Mesendoderm (in vitro differentiated cells): ENCODE results near the gene SV2A.
"Not testable (repeated sequence)": the region's sequence is repeated elsewhere in the genome, so short reads cannot be mapped to it uniquely, and the experiment has no call there.

Experiments used
- DNase-seq: peaks from one replicate; pipeline ENCODE4 v3.0.0; 2013
- H2AK5ac ChIP-seq: 2 replicates; pipeline ENCODE4 v1.6.1; 2013; ENCODE audit warnings: low read length, inconsistent platforms
- H2BK120ac ChIP-seq: 2 replicates; pipeline ENCODE4 v1.6.1; 2013; ENCODE audit warnings: low read depth, mild to moderate bottlenecking, low read length, moderate library complexity, mixed read lengths
- H2BK15ac ChIP-seq: replicated peaks from 2 replicates; pipeline ENCODE4 v1.6.1; 2013; ENCODE audit warnings: low read depth, mild to moderate bottlenecking, moderate library complexity
- H2BK5ac ChIP-seq: 2 replicates; pipeline ENCODE4 v1.6.1; 2013; ENCODE audit warnings: low read length, inconsistent platforms
- H3K18ac ChIP-seq: 2 replicates; pipeline ENCODE4 v1.6.1; 2013; ENCODE audit warnings: mild to moderate bottlenecking, low read length, mixed read lengths
- H3K23ac ChIP-seq: one replicate; pipeline ENCODE4 v1.6.1; 2013; ENCODE audit warnings: low read length
- H3K27ac ChIP-seq: 2 replicates; pipeline ENCODE4 v1.5.1; 2013; ENCODE audit warnings: low read depth, mild to moderate bottlenecking, inconsistent platforms, low read length, moderate library complexity
- H3K27me3 ChIP-seq: 2 replicates; pipeline ENCODE4 v1.6.1; 2013; ENCODE audit warnings: low read length, control low read depth, mild to moderate bottlenecking, inconsistent platforms; ENCODE audit not compliant: insufficient read depth, poor library complexity
- H3K36me3 ChIP-seq: 2 replicates; pipeline ENCODE4 v1.6.1; 2013; ENCODE audit warnings: low read length, inconsistent platforms; ENCODE audit not compliant: control insufficient read depth, insufficient read depth
- H3K4ac ChIP-seq: one replicate; pipeline ENCODE4 v1.6.1; 2013; ENCODE audit warnings: low read depth, mild to moderate bottlenecking, low read length, moderate library complexity
- H3K4me1 ChIP-seq: 2 replicates; pipeline ENCODE4 v1.6.1; 2013; ENCODE audit warnings: low read depth, low read length, inconsistent platforms; ENCODE audit not compliant: control insufficient read depth
- H3K4me2 ChIP-seq: 2 replicates; pipeline ENCODE4 v1.6.1; 2013; ENCODE audit warnings: low read length
- H3K4me3 ChIP-seq: 2 replicates; pipeline ENCODE4 v1.5.1; 2013; ENCODE audit warnings: mild to moderate bottlenecking, low read length
- H3K56ac ChIP-seq: one replicate; pipeline ENCODE4 v1.6.1; 2013; ENCODE audit warnings: low read length
- H3K79me1 ChIP-seq: 2 replicates; pipeline ENCODE4 v1.6.1; 2013; ENCODE audit warnings: low read length, inconsistent platforms
- H3K79me2 ChIP-seq: 2 replicates; pipeline ENCODE4 v1.6.1; 2013; ENCODE audit warnings: mild to moderate bottlenecking, low read length; ENCODE audit not compliant: control insufficient read depth, insufficient read depth
- H3K9ac ChIP-seq: 2 replicates; pipeline ENCODE4 v1.6.1; 2013; ENCODE audit warnings: low read length, inconsistent platforms
- H4K5ac ChIP-seq: one replicate; pipeline ENCODE4 v1.6.1; 2013; ENCODE audit warnings: low read length
- H4K8ac ChIP-seq: one replicate; pipeline ENCODE4 v1.6.1; 2013; ENCODE audit warnings: low read depth, mild to moderate bottlenecking, control low read depth, low read length, moderate library complexity
- WGBS: extraction: QIAGEN DNeasy Blood & Tissue Kit; methylation state at CpG from one replicate; pipeline ENCODE4 v1.1.7; 2013; ENCODE audit warnings: low lambda C conversion rate, missing lambda C conversion rate; ENCODE audit not compliant: insufficient coverage; ENCODE audit errors: extremely low coverage; 5-methylcytosine and 5-hydroxymethylcytosine counted together

The SV2A gene

DNA sequence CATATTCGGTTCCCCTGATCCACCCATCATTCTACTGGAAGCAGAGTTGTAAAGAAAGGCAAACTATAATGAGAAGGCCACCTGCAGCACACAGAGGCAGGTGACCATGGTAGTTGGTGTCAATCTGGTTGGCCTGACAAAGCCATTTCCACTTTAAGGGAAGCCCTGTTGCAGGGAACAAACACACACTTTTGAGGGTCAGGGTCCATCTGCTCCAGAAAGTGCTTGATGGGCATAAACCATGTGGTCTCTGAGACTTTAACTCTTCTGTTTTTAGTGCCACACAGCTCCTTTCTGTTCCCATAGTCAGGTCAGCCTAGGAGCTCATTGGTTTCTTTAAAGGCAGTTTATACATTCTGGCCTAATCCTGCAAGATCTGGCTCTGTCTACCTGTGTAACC lies 35.8 kb downstream of the SV2A start:
- Histone ChIP-seq H2AK5ac (no peak overlapping the region), H3K4me1 (no peaks in the 10 kb centered on the region), H4K8ac (no peak overlapping the region), H3K36me3 (no peaks in the 10 kb centered on the region), H2BK15ac (no peak overlapping the region), H3K79me1 (no peaks in the 10 kb centered on the region), H3K18ac (no peak overlapping the region), H3K56ac (no peak overlapping the region), H3K23ac (no peak overlapping the region), H4K5ac (no peak overlapping the region), H2BK5ac (no peak overlapping the region), H3K27me3 (no peaks in the 10 kb centered on the region), H2BK120ac (no peak overlapping the region), H3K27ac (no peak overlapping the region), H3K4me2 (no peak overlapping the region), H3K4me3 (no peak overlapping the region), H3K4ac (no peak overlapping the region), H3K79me2 (no peaks in the 10 kb centered on the region), H3K9ac (no peak overlapping the region)
- DNase-seq, result no peak
- no CpG with 5 or more reads among the region's 1 CpG for WGBS

DNA sequence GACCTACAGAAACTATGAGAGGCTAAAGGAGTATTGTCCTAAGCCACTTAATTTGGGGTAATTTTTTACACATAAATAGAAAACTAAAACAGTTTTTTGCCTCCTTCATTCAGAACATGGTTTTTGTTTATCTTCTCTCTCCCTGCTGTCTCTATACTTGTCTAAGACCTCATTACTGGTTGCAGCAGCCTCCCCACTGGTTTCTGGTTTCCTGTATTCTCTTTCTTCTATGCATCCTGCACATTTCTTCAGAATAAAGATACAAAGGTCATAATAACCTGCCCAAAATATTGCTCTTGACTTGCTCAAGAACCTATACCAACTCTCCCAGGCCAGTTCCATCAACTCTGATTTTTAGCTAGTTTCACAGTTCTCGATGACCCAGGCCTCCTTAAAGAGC lies 38.1 kb downstream of the SV2A start:
- Histone ChIP-seq H2AK5ac (no peak overlapping the region), H3K79me1 (no peaks in the 10 kb centered on the region), H3K9ac (no peak overlapping the region), H3K4me3 (no peak overlapping the region), H3K18ac (no peak overlapping the region), H3K4me1 (no peaks in the 10 kb centered on the region), H3K4me2 (no peak overlapping the region), H3K79me2 (no peaks in the 10 kb centered on the region), H2BK15ac (no peak overlapping the region), H3K56ac (no peak overlapping the region), H3K27me3 (no peaks in the 10 kb centered on the region), H4K8ac (no peak overlapping the region), H4K5ac (no peak overlapping the region), H3K23ac (no peak overlapping the region), H2BK120ac (no peak overlapping the region), H3K27ac (no peak overlapping the region), H3K4ac (no peak overlapping the region), H3K36me3 (no peaks in the 10 kb centered on the region), H2BK5ac (no peak overlapping the region)
- no CpG with 5 or more reads among the region's 1 CpG for WGBS
- no peak for DNase-seq

DNA sequence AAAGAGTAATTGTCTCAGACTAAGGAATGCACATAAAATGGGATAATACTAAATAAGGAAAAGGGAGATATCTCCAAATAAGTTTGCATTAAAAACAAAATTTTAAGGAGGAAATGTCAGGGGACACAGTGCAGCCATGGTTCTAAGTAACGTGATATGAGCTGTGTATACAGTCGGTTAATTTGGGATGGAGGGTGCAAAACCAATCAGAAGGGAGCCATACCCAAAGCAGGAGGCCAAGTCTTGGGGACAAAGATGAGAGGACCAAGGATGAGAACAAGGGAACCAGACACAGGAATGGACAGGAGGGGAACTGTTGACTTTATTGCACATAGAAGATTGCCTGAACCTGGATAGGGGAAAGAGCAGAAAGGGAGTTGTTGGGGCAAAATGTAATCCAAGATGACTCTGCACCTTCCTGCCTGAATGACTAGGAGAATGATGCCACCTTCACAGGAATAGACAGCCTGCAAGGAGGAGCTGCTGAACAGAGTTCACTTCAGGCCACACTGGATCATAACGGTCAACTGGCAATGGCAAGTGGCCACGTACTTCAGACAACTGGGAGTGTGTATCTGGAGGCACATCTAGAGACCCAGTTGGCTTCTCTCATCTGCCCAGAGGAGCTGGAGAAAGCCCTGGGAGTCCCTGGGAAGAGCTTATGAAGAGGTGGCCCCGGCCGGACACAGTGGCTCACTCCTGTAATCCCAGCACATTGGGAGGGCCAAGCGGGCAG lies 40.3 kb downstream of the SV2A start:
- Histone ChIP-seq H3K9ac (no peak overlapping the region), H3K4me1 (no peaks in the 10 kb centered on the region), H3K27me3 (no peaks in the 10 kb centered on the region), H2BK5ac (no peak overlapping the region), H3K4me2 (no peak overlapping the region), H3K23ac (no peak overlapping the region), H2BK120ac (no peak overlapping the region), H4K8ac (no peak overlapping the region), H3K79me1 (no peaks in the 10 kb centered on the region), H3K79me2 (no peaks in the 10 kb centered on the region), H2BK15ac (no peak overlapping the region), H4K5ac (no peak overlapping the region), H3K18ac (no peak overlapping the region), H2AK5ac (no peak overlapping the region), H3K4ac (no peak overlapping the region), H3K36me3 (no peaks in the 10 kb centered on the region), H3K27ac (no peak overlapping the region), H3K56ac (no peak overlapping the region), H3K4me3 (no peak overlapping the region)
- DNase-seq, result no peak
- WGBS, result no CpG with 5 or more reads among the region's 7 CpGs

DNA sequence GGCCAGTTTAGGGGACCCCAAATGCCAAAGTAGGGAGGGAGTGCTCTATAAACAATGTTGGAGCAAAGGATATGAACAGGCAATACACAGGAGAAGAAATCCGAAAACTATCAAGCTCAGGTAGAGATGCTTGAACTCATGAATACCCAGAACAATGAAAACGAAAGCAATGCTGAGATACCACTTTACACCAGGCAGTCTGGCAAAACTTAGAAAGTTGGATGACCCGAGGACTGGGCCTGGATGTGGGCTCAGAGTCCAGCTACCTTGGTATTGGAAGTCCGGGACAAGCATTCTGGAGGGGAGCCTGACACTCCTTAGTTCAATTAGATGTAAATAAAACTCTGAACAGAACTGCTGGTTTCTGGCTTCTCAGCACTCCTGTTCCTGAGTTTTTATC lies 44.6 kb downstream of the SV2A start:
- H3K23ac ChIP-seq, H2BK120ac ChIP-seq, H3K36me3 ChIP-seq, H2BK5ac ChIP-seq, H3K18ac ChIP-seq, H4K8ac ChIP-seq, H3K4me1 ChIP-seq, DNase-seq, H3K79me1 ChIP-seq, H3K9ac ChIP-seq, H3K27me3 ChIP-seq, H3K4me3 ChIP-seq, H3K56ac ChIP-seq, H3K4ac ChIP-seq, H3K79me2 ChIP-seq, H4K5ac ChIP-seq, H2AK5ac ChIP-seq, H3K4me2 ChIP-seq, H3K27ac ChIP-seq, H2BK15ac ChIP-seq: not testable (repeated sequence)
- no CpG with 5 or more reads among the region's 4 CpGs for WGBS

DNA sequence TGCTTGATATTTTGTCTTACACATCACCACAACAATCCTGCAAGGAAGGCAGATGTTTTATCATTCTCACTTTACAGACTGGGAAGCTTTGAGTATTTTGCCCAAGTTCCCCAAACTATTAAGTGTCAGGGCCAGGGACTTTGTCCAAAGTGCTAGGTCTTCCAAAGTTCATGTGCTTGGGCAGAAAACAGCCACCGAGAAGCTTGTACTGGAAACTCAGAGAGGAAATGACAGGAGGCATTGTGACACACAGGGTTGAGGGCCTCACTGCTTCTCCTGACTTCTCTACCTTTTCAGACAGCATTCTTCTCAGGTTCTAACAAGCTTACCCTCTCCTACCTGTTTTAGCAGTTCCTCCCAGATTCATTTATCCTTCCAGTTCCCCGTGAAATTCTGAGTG lies 50.8 kb downstream of the SV2A start:
- not testable (repeated sequence) for H3K4ac ChIP-seq, H3K79me2 ChIP-seq, H3K27me3 ChIP-seq, H3K4me2 ChIP-seq, H3K18ac ChIP-seq, H2BK15ac ChIP-seq, H3K4me3 ChIP-seq, H3K36me3 ChIP-seq, H4K8ac ChIP-seq, H3K4me1 ChIP-seq, H3K23ac ChIP-seq, H3K27ac ChIP-seq, H3K9ac ChIP-seq, H2BK120ac ChIP-seq, H4K5ac ChIP-seq, H2AK5ac ChIP-seq, H3K56ac ChIP-seq, DNase-seq, H3K79me1 ChIP-seq, H2BK5ac ChIP-seq
- no CpG with 5 or more reads among the region's 2 CpGs for WGBS

DNA sequence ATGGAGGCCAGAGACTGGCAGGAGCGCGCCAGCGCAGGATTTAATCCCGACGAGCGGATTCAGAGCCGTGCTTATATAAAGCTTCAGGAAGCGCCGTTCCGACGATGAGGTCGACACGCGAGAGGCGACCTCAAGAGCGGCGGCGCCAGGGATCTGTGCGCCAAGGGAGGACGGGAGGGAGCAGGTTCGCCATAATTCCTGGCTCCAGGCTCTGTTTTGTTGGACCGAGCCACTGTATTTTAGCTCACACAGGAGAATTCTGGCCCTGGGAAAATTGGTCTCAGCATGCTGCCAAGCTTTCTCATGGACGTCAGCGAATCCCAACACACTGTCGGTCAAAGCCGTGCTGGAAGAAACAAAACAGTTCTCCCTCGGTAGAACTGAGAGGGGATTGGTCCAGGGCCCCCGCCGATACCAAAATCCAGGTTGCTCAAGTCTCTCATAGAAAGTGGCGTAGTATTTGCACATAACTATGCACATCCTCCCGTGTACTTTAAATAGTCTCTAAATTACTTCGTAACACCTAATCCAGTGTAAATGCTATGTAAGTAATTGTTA lies 56.1 kb downstream of the SV2A start:
- H3K56ac ChIP-seq, H4K8ac ChIP-seq, H2BK15ac ChIP-seq, H3K18ac ChIP-seq, H3K4me1 ChIP-seq, H3K4me2 ChIP-seq, H3K36me3 ChIP-seq, H3K4me3 ChIP-seq, H2BK120ac ChIP-seq, H3K4ac ChIP-seq, H3K79me1 ChIP-seq, H3K9ac ChIP-seq, H3K27me3 ChIP-seq, H2AK5ac ChIP-seq, H2BK5ac ChIP-seq, H4K5ac ChIP-seq, H3K23ac ChIP-seq, DNase-seq, H3K27ac ChIP-seq, H3K79me2 ChIP-seq: not testable (repeated sequence)
- no CpG with 5 or more reads among the region's 32 CpGs for WGBS
